T-helper 9 cell (primary cell): ENCODE results near the gene OR2K2.
"Not testable (repeated sequence)": the region's sequence is repeated elsewhere in the genome, so short reads cannot be mapped to it uniquely, and the experiment has no call there.

Experiments
- DNase-seq: peaks from one replicate; pipeline ENCODE4 v3.0.0-alpha.2; 2020

Gene OR2K2

DNA sequence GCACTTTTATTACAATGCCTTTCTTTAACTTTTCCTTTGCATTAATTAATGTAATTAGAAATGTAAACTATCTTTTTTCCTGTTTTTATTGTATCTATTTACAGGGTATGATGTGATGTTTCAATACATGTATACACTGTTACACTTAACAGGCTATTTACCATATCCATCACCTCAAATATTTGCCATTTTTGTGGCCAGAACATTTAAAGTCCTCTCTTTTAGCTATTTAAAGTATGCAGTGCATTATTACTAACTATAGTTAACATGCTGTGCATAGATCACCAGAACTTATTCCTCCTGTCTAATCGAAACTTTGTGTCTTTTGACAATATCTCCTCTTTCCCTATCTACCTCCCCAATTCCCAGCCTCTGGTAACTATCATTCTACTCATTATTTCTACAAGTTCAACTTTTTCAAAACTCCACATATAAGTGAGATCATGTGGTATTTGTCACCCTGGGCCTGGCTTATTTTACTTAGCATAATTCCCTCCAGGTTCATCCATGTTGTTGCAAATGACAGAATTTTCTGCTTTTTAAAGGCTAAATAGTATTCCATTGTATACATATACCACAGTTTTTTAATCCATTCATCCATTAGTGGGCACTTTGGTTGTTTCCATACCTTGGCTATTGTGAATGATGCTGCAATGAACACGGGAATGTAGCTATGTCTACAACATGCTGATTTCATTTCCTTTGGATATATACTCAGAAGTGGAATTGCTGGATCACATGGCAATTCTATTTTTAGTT lies 32.8 kb downstream of the OR2K2 start:
- DNase-seq = no peak

DNA sequence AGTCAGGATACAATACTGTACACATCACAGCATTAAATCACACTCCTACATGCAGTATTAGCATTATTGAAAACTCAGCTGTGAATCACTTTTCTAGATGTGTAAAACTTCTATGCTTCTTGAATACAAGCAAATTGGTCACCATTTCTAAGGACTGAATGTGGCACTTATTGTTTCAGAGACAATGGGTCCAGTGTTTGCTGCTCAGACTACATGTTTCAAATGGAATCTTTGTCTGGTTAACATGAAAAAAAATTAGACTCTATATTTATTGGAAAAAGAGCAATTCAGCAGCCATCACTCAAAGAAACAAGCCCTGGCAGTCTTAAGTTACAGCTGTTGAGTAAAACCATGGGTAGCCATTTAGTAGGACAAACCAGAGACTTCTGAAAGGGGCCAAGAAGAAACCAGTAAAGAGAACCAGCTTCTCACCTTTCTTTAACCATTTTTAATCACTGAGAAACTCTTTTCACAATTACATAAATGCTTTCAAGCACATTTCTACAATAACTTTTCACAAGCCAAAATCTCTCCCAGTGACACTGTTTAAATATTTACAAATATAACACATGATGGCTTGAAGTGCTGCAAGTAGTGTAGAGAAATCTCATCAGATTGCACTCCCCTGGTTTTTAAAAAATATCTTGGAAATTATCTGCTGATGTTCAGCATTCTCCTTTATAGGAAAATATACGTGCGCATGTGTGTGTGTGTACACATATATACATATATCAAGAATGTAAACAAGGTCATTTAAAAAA lies 35.2 kb downstream of the OR2K2 start:
- DNase-seq = no peak

DNA sequence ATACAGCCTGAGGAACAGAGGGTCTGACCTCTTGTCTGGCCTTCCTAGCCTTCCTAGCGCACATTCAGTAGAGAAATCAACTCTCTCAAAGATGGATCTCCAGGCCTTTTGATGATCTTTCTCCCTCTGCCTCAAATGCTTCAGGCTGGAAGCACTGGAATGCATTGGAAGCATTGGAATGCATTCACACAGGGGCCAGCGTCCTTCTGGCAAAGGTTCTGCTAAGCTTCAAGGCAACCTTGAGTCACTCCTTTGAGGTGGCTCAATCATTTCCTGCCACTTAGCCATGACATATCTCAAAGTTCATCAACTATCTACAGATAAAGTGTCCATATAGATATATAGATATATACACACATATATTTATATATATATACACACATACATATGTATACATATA lies 42.9 kb downstream of the OR2K2 start:
- DNase-seq = no peak

DNA sequence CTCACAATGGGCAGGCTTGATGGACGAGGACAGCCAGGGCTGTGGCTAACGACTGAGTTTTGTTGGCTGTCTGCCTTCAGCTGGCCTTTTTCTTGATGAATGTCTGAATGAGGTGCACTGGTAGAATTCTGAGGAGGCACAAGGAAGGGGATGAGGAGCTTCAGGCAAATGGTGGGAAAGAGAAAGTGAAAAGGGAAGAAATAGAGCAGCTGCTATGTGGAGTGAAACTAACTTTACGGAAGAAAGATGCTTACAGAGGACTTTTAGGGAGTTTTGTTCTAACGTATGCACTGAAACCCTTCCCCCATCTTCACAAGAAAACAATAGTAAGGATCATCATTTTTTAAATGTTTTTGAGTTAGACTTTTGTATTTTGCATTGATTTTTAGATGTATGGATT lies 45.3 kb downstream of the OR2K2 start:
- DNase-seq = no peak

DNA sequence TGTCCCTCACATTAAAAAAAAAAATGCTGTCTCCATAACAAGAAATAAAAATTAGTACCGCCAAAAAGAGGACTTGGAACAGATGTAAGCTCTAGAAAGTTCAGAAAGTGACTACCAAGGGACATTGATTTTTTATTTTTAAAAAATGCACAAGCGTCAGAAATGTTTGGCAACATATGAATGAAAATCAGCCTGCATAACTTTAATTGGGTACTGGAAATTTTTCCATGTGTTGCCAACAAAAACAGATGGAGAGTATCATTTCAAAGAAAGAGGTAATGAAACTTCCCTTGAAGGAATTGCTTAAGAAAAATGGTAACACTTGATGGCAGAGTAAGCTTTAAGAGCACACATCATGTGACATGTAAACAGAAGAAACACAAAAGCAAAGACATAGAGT lies 47.2 kb downstream of the OR2K2 start:
- DNase-seq = no peak

DNA sequence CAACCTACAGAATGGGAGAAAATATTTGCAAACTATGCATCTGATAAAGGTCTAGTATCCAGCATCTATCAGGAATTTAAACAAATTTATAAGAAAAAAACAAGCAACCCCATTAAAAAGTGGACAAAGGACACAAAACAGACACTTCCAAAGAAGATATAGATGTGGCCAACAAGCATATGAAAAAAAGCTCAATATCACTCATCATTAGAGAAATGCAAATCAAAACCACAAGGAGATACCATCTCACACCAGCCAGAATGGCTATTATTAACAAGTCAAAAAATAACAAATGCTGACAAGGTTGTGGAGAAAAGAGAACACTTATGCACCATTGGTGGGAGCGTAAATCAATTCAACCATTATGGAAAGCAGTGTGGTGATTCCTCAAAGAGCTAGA lies 49.2 kb downstream of the OR2K2 start:
- not testable (repeated sequence) for DNase-seq
